Measurements from ENCODE around the gene LASP1. TPM values are rescaled to one million over a fixed set of nuclear protein-coding genes. Genes with fewer than 3 reads are reported as not detected.
A peak's percentile ranks its signal among the peaks of the same experiment; 100 is the strongest.

Gene LASP1
- total RNA-seq, 2 experiments from 2014 or later: 105 to 113 TPM

DNA sequence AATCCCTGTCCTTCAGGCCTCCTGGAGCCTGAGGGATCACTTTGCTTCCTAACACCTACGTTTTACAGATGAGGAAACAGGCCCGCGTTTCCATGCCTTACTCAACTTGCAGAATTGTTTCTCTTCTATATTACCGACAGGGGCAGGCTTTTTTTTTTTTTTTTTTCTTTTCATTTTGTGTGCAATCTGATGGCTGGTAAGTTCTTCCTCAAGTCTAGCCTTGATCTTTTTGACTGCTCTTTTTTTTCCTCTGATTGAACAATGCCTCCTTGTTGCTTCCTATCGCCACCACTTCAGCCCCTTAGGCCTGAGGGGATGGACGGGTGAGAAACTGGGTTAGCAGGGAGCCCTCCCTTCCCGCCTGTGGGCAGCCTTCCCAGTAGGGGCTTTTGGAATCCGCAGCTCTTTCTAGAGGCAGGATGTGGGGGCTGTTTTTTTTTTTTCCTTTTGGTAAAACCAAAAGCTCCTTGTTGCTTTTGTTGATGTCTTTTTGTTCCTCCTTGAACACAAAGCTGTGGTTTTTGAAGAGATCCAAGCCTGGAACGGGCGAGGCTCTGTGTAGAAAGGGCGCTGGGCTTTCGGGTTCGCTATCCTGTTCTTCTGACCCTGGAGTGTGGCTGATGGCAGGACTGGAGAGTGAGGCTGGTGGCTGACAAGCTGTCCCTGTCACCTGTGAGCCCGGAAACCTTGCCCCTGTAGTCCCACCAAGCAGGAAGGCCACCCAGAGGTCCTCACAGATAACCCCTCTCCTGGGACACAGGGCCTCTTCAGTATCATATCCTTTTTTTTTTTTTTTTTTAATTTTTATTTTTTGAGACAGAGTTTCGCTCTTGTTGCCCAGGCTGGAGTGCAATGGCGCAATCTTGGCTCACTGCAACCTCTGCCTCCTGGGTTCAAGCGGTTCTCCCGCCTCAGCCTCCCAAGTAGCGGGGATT lies 14.0 kb downstream of the LASP1 start:
- CTCF ChIA-PET: interaction anchor here (0.7 to 1.9 kb wide), 6 partner anchors 10 to 281 kb away, joined by 3 to 5 read pairs (median 4); no protein-coding TSS in a partner anchor
- Mint-ChIP-seq H3K9me3 (no peaks in the 10 kb centered on the region), H3K36me3 (ENCODE audit: low read depth) (peaks cover 27% of the 10 kb centered on the region), H3K27me3 (ENCODE audit: low read depth) (no peaks in the 10 kb centered on the region), H3K4me1 (ENCODE audit: low read depth) (peaks cover 84% of the 10 kb centered on the region), H3K4me3 (peak overlapping the region; percentile 63), H3K27ac (peak overlapping the region; percentile 93)
- DNase-seq: peak; percentile 50
- intact Hi-C loops (cut with micrococcal nuclease): loop anchor here (1.0 kb wide), 1 partner anchor 14 kb away; no protein-coding TSS in a partner anchor

GRCh38 chr17:38885044-38885727 lies 15.3 kb downstream of the LASP1 start:
- intact Hi-C loops (cut with micrococcal nuclease): no loop called here
- CTCF ChIA-PET: interaction anchor here (0.8 to 1.9 kb wide), 4 partner anchors 9 to 68 kb away, joined by 3 to 5 read pairs (median 4); no protein-coding TSS in a partner anchor
- Mint-ChIP-seq H3K9me3 (no peaks in the 10 kb centered on the region), H3K27ac (peak overlapping the region; percentile 66), H3K36me3 (ENCODE audit: low read depth) (peaks cover 27% of the 10 kb centered on the region), H3K4me1 (ENCODE audit: low read depth) (peaks cover 85% of the 10 kb centered on the region), H3K27me3 (ENCODE audit: low read depth) (no peaks in the 10 kb centered on the region), H3K4me3 (peak overlapping the region; percentile 33)
- peak; percentile 3 for DNase-seq

GRCh38 chr17:38885728-38886642 lies 16.1 kb downstream of the LASP1 start:
- DNase-seq: no peak
- peaks cover 85% of the 10 kb centered on the region for H3K4me1 Mint-ChIP-seq (ENCODE audit: low read depth)
- H3K36me3 Mint-ChIP-seq (ENCODE audit: low read depth): peaks cover 24% of the 10 kb centered on the region
- H3K4me3 Mint-ChIP-seq: peak overlapping the region; percentile 33
- peak overlapping the region; percentile 63 for H3K27ac Mint-ChIP-seq
- CTCF ChIA-PET: interaction anchor here (0.7 to 0.8 kb wide), 3 partner anchors 17 to 67 kb away, joined by 3 read pairs; partner anchors contain the start of gene LASP1NB
- no peaks in the 10 kb centered on the region for H3K9me3 Mint-ChIP-seq
- intact Hi-C loops (cut with micrococcal nuclease): no loop called here
- no peaks in the 10 kb centered on the region for H3K27me3 Mint-ChIP-seq (ENCODE audit: low read depth)

DNA sequence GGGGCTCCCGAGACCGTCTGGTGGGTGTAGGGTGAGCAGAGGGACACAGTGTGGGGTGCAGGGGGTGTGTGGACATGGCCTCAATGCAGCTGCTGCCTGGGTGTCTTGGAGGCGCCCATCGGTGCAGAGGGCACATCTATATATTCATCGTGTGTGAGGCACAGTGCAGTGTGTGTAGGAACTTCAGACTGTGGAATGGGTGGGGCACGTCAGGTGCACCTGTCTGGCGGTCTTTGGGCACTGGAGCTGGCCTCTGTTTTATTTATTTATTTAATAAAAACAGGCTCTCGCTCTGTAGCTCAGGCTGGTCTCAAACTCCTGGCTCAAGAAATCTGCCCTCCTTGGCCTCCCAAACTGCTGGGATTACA lies 16.8 kb downstream of the LASP1 start:
- CTCF ChIA-PET: interaction anchor here (0.7 to 0.8 kb wide), 2 partner anchors 18 to 39 kb away, joined by 3 read pairs; partner anchors contain the start of gene LASP1NB
- Mint-ChIP-seq H3K4me1 (ENCODE audit: low read depth) (peaks cover 85% of the 10 kb centered on the region), H3K36me3 (ENCODE audit: low read depth) (peaks cover 20% of the 10 kb centered on the region), H3K27ac (no peak overlapping the region), H3K9me3 (no peaks in the 10 kb centered on the region), H3K27me3 (ENCODE audit: low read depth) (no peaks in the 10 kb centered on the region), H3K4me3 (no peak overlapping the region)
- intact Hi-C loops (cut with micrococcal nuclease): no loop called here
- no peak for DNase-seq

GRCh38 chr17:38888842-38889241 lies 19.0 kb downstream of the LASP1 start:
- no peak overlapping the region for H3K4me3 Mint-ChIP-seq
- intact Hi-C loops (cut with micrococcal nuclease): no loop called here
- CTCF ChIA-PET: no interaction called here
- peaks cover 85% of the 10 kb centered on the region for H3K4me1 Mint-ChIP-seq (ENCODE audit: low read depth)
- no peaks in the 10 kb centered on the region for H3K27me3 Mint-ChIP-seq (ENCODE audit: low read depth)
- H3K9me3 Mint-ChIP-seq: no peaks in the 10 kb centered on the region
- no peak overlapping the region for H3K27ac Mint-ChIP-seq
- peak; percentile 3 for DNase-seq
- peaks cover 9% of the 10 kb centered on the region for H3K36me3 Mint-ChIP-seq (ENCODE audit: low read depth)

DNA sequence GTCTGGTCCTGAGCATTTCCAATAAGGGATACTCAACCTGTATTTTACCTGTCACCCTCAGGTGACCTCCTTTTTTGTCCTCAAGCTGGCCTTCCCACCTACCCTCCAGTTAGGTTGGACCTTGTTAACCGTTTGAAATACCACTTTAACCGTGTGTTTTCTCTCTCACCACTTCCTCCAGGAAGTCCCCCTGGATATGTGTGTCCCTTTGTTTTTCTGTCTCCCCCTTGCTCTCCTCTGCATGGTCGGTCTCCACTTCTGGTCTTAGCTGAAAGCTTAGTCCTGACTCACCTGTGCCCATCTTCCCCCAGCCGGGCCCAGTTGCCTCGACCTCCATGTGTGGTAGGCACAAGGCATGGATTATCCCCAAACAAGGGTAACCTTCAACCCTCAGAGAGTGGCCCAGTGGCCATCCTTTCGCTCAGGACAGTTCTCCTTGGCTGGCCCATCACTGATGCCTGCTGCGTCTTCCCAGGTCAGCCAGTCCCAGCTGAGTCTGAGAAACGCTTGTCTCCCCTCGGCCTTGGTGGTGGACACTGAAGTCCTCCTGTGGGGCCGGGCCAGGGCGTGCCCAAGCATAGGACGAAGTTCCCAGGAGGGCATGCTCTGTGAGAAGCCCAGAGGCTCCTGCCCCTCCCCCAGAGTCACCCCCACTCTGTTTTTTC lies 20.0 kb downstream of the LASP1 start:
- H3K9me3 Mint-ChIP-seq: no peaks in the 10 kb centered on the region
- CTCF ChIA-PET: no interaction called here
- peaks cover 8% of the 10 kb centered on the region for H3K36me3 Mint-ChIP-seq (ENCODE audit: low read depth)
- intact Hi-C loops (cut with micrococcal nuclease): no loop called here
- DNase-seq: peak; percentile 5
- peak overlapping the region; percentile 18 for H3K4me3 Mint-ChIP-seq
- H3K27ac Mint-ChIP-seq: peak overlapping the region; percentile 82
- H3K27me3 Mint-ChIP-seq (ENCODE audit: low read depth): no peaks in the 10 kb centered on the region
- H3K4me1 Mint-ChIP-seq (ENCODE audit: low read depth): peaks cover 86% of the 10 kb centered on the region

- CTCF ChIA-PET: no interaction called here
- peak overlapping the region; percentile 18 for H3K4me3 Mint-ChIP-seq
- DNase-seq: peak; percentile 42
- H3K27me3 Mint-ChIP-seq (ENCODE audit: low read depth): no peaks in the 10 kb centered on the region
- H3K4me1 Mint-ChIP-seq (ENCODE audit: low read depth): peaks cover 81% of the 10 kb centered on the region
- H3K9me3 Mint-ChIP-seq: no peaks in the 10 kb centered on the region
- intact Hi-C loops (cut with micrococcal nuclease): no loop called here
- peak overlapping the region; percentile 82 for H3K27ac Mint-ChIP-seq
- H3K36me3 Mint-ChIP-seq (ENCODE audit: low read depth): peaks cover 8% of the 10 kb centered on the region
Measured at GRCh38 chr17:38890410-38890746, 20.5 kb downstream of the LASP1 start.

- Mint-ChIP-seq H3K4me1 (ENCODE audit: low read depth) (peaks cover 74% of the 10 kb centered on the region), H3K36me3 (ENCODE audit: low read depth) (peaks cover 8% of the 10 kb centered on the region), H3K27me3 (ENCODE audit: low read depth) (no peaks in the 10 kb centered on the region), H3K27ac (peak overlapping the region; percentile 82), H3K9me3 (no peaks in the 10 kb centered on the region), H3K4me3 (no peak overlapping the region)
- DNase-seq: peak; percentile 31
- intact Hi-C loops (cut with micrococcal nuclease): no loop called here
- CTCF ChIA-PET: interaction anchor here (0.6 to 1.0 kb wide), 3 partner anchors 10 to 33 kb away, joined by 3 read pairs; no protein-coding TSS in a partner anchor
Measured at GRCh38 chr17:38891441-38891840, 21.6 kb downstream of the LASP1 start.

DNA sequence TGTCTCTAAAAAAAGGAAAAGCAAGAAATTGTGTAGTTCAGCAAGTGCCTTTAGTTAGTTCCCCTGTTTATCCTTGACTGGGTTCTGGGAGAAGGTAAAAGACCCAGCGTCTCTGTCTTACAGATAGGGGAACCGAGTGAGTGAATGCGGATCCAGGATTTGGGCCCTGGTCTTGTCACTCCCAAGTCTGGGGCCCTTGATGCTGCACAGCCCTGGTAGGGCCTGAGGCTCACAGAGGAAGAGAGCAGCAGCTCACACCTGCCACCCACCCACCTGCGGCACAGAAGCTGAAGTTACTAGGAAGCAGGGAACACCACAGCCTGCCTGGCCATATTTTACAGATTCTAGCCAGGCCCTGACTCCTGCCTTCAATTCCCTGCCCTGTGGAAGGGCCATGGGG lies 22.2 kb downstream of the LASP1 start:
- intact Hi-C loops (cut with micrococcal nuclease): no loop called here
- Mint-ChIP-seq H3K4me3 (no peak overlapping the region), H3K27me3 (ENCODE audit: low read depth) (no peaks in the 10 kb centered on the region), H3K9me3 (no peaks in the 10 kb centered on the region), H3K36me3 (ENCODE audit: low read depth) (peaks cover 10% of the 10 kb centered on the region), H3K4me1 (ENCODE audit: low read depth) (peaks cover 73% of the 10 kb centered on the region), H3K27ac (peak overlapping the region; percentile 82)
- CTCF ChIA-PET: interaction anchor here (0.9 kb wide), 1 partner anchor 32 kb away, joined by 3 read pairs; no protein-coding TSS in a partner anchor
- no peak for DNase-seq

GRCh38 chr17:38892620-38893019 lies 22.8 kb downstream of the LASP1 start:
- Mint-ChIP-seq H3K36me3 (ENCODE audit: low read depth) (peaks cover 15% of the 10 kb centered on the region), H3K27me3 (ENCODE audit: low read depth) (no peaks in the 10 kb centered on the region), H3K27ac (peak overlapping the region; percentile 82), H3K9me3 (no peaks in the 10 kb centered on the region), H3K4me1 (ENCODE audit: low read depth) (peaks cover 74% of the 10 kb centered on the region), H3K4me3 (no peak overlapping the region)
- no peak for DNase-seq
- intact Hi-C loops (cut with micrococcal nuclease): no loop called here
- CTCF ChIA-PET: interaction anchor here (1.4 kb wide), 1 partner anchor 11 kb away, joined by 4 read pairs; no protein-coding TSS in a partner anchor

DNA sequence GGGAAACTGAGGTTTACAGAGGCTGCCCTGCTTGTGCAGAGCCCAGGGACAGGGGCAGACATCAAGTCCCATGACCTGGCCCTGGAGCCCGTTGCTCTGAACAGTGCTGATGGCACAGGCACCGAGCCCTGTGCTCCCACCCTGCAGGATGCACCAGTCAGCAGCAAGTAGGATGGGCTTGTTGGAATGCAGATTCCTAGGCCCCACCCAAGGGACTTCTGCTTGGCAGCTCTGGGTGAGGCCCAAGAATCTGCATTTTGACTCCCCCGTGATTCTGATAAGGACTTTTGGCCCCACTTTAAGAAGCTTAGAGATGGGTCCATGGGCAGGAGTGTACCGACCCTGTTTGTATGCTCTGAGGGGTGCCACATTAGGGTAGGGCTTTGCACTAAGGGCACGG lies 23.3 kb downstream of the LASP1 start:
- intact Hi-C loops (cut with micrococcal nuclease): no loop called here
- DNase-seq: no peak
- Mint-ChIP-seq H3K36me3 (ENCODE audit: low read depth) (peaks cover 18% of the 10 kb centered on the region), H3K4me1 (ENCODE audit: low read depth) (peaks cover 77% of the 10 kb centered on the region), H3K27me3 (ENCODE audit: low read depth) (no peaks in the 10 kb centered on the region), H3K9me3 (no peaks in the 10 kb centered on the region), H3K27ac (peak overlapping the region; percentile 61), H3K4me3 (no peak overlapping the region)
- CTCF ChIA-PET: interaction anchor here (0.7 to 1.6 kb wide), 4 partner anchors 9 to 19 kb away, joined by 3 to 5 read pairs (median 4); no protein-coding TSS in a partner anchor

All from activated naive CD4-positive, alpha-beta T cell treated with anti-CD3 and anti-CD28 coated beads for 36 hours (primary cell).